ENCODE results near the gene BRD4.

BRD4 gene

GRCh38 chr19:15315101-15315500, 17.2 kb downstream of the BRD4 start:
- H3K27me3 Mint-ChIP-seq, result no peaks in the 10 kb centered on the region
- ATAC-seq (replicated peaks) (no peak), DNase-seq (no peak)
- peaks cover 9 to 32% of the 10 kb centered on the region in 2 donors for H3K36me3 Mint-ChIP-seq
- peaks cover 61 to 93% of the 10 kb centered on the region in 2 donors for H3K4me1 Mint-ChIP-seq
- peak overlapping the region in 1 of 2 donors; percentile 10 for H3K4me3 Mint-ChIP-seq
- H3K27ac Mint-ChIP-seq, result peak overlapping the region; percentile 77
- no peaks in the 10 kb centered on the region for H3K9me3 Mint-ChIP-seq

GRCh38 chr19:15313649-15314279, 18.6 kb downstream of the BRD4 start:
- no peak for ATAC-seq (replicated peaks)

GRCh38 chr19:15307169-15307568, 25.2 kb downstream of the BRD4 start:
- peaks cover 44 to 95% of the 10 kb centered on the region in 2 donors for H3K4me1 Mint-ChIP-seq
- DNase-seq, result no peak
- no peak for ATAC-seq (replicated peaks)
- H3K9me3 Mint-ChIP-seq, result no peaks in the 10 kb centered on the region
- H3K27ac Mint-ChIP-seq, result peak overlapping the region; percentile 61
- no peaks in the 10 kb centered on the region for H3K27me3 Mint-ChIP-seq
- peaks cover 7 to 35% of the 10 kb centered on the region in 2 donors for H3K36me3 Mint-ChIP-seq
- no peak overlapping the region for H3K4me3 Mint-ChIP-seq

More at GRCh38 chr19:15313649-15314279, 18.6 kb downstream of the BRD4 start:
- Mint-ChIP-seq H3K4me1 (peaks cover 59 to 95% of the 10 kb centered on the region in 2 donors), H3K27me3 (no peaks in the 10 kb centered on the region), H3K4me3 (no peak overlapping the region), H3K27ac (peak overlapping the region; percentile 47), H3K36me3 (peaks cover 9 to 36% of the 10 kb centered on the region in 2 donors), H3K9me3 (no peaks in the 10 kb centered on the region)
- no peak for DNase-seq

GRCh38 chr19:15305582-15306334, 26.6 kb downstream of the BRD4 start:
- no peaks in the 10 kb centered on the region for H3K27me3 Mint-ChIP-seq
- DNase-seq (no peak), ATAC-seq (replicated peaks) (no peak)
- no peaks in the 10 kb centered on the region for H3K9me3 Mint-ChIP-seq
- H3K4me3 Mint-ChIP-seq, result no peak overlapping the region
- peak overlapping the region; percentile 37 for H3K27ac Mint-ChIP-seq
- H3K4me1 Mint-ChIP-seq, result peaks cover 48 to 93% of the 10 kb centered on the region in 2 donors
- H3K36me3 Mint-ChIP-seq, result peaks cover 3 to 34% of the 10 kb centered on the region in 2 donors

- peaks cover 6 to 37% of the 10 kb centered on the region in 2 donors for H3K36me3 Mint-ChIP-seq
- H3K27me3 Mint-ChIP-seq, result no peaks in the 10 kb centered on the region
- no peaks in the 10 kb centered on the region for H3K9me3 Mint-ChIP-seq
- H3K4me1 Mint-ChIP-seq, result peaks cover 53 to 95% of the 10 kb centered on the region in 2 donors
- H3K27ac Mint-ChIP-seq, result peak overlapping the region; percentile 37
- ATAC-seq (replicated peaks) (no peak), DNase-seq (no peak)
- H3K4me3 Mint-ChIP-seq, result peak overlapping the region in 1 of 2 donors; percentile 39
Measured at GRCh38 chr19:15304140-15304705, 28.1 kb downstream of the BRD4 start.

- Mint-ChIP-seq H3K4me1 (peaks cover 60 to 96% of the 10 kb centered on the region in 2 donors), H3K9me3 (no peaks in the 10 kb centered on the region), H3K4me3 (no peak overlapping the region), H3K27ac (peak overlapping the region; percentile 73), H3K27me3 (no peaks in the 10 kb centered on the region), H3K36me3 (peaks cover 6 to 41% of the 10 kb centered on the region in 2 donors)
- DNase-seq (no peak), ATAC-seq (replicated peaks) (no peak)
Measured at GRCh38 chr19:15303105-15303780, 29.1 kb downstream of the BRD4 start.

- no peak for DNase-seq
- Mint-ChIP-seq H3K4me3 (peak overlapping the region; percentile 32 to 47), H3K36me3 (peaks cover 15 to 41% of the 10 kb centered on the region in 2 donors), H3K27ac (peak overlapping the region; percentile 86), H3K4me1 (peaks cover 64 to 96% of the 10 kb centered on the region in 2 donors), H3K27me3 (no peaks in the 10 kb centered on the region), H3K9me3 (no peaks in the 10 kb centered on the region)
- ATAC-seq (replicated peaks), result peak; percentile 41 to 43
Measured at GRCh38 chr19:15300533-15301197, 31.7 kb downstream of the BRD4 start.

GRCh38 chr19:15299568-15300409, 32.5 kb downstream of the BRD4 start:
- Mint-ChIP-seq H3K36me3 (peaks cover 15 to 50% of the 10 kb centered on the region in 2 donors), H3K9me3 (no peaks in the 10 kb centered on the region), H3K27me3 (no peaks in the 10 kb centered on the region), H3K4me1 (peaks cover 71 to 98% of the 10 kb centered on the region in 2 donors), H3K4me3 (no peak overlapping the region), H3K27ac (no peak overlapping the region)
- no peak for ATAC-seq (replicated peaks)
- no peak for DNase-seq

GRCh38 chr19:15298847-15299567, 33.3 kb downstream of the BRD4 start:
- ATAC-seq (replicated peaks) (no peak), DNase-seq (no peak)
- Mint-ChIP-seq H3K9me3 (no peaks in the 10 kb centered on the region), H3K27ac (peak overlapping the region; percentile 33), H3K4me3 (peak overlapping the region; percentile 1 to 11), H3K4me1 (peaks cover 72 to 98% of the 10 kb centered on the region in 2 donors), H3K27me3 (no peaks in the 10 kb centered on the region), H3K36me3 (peaks cover 15 to 46% of the 10 kb centered on the region in 2 donors)

- peaks cover 72 to 98% of the 10 kb centered on the region in 2 donors for H3K4me1 Mint-ChIP-seq
- H3K4me3 Mint-ChIP-seq, result peak overlapping the region in 1 of 2 donors; percentile 9
- no peaks in the 10 kb centered on the region for H3K9me3 Mint-ChIP-seq
- H3K27me3 Mint-ChIP-seq, result no peaks in the 10 kb centered on the region
- peak overlapping the region; percentile 72 for H3K27ac Mint-ChIP-seq
- DNase-seq, result no peak
- peak in 1 of 2 donors; percentile 27 for ATAC-seq (replicated peaks)
- peaks cover 15 to 47% of the 10 kb centered on the region in 2 donors for H3K36me3 Mint-ChIP-seq
Measured at GRCh38 chr19:15297416-15298224, 34.7 kb downstream of the BRD4 start.

GRCh38 chr19:15296841-15297415, 35.4 kb downstream of the BRD4 start:
- Mint-ChIP-seq H3K9me3 (no peaks in the 10 kb centered on the region), H3K27ac (peak overlapping the region; percentile 72), H3K4me3 (peak overlapping the region in 1 of 2 donors; percentile 9), H3K27me3 (no peaks in the 10 kb centered on the region), H3K36me3 (peaks cover 15 to 47% of the 10 kb centered on the region in 2 donors), H3K4me1 (peaks cover 71 to 98% of the 10 kb centered on the region in 2 donors)
- DNase-seq, result no peak
- ATAC-seq (replicated peaks), result no peak

- Mint-ChIP-seq H3K27ac (no peak overlapping the region), H3K4me3 (no peak overlapping the region)
Measured at GRCh38 chr19:15296353-15296752, 36.0 kb downstream of the BRD4 start.

More at GRCh38 chr19:15296353-15296752, 36.0 kb downstream of the BRD4 start:
- no peaks in the 10 kb centered on the region for H3K27me3 Mint-ChIP-seq
- DNase-seq, result no peak
- peaks cover 74 to 100% of the 10 kb centered on the region in 2 donors for H3K4me1 Mint-ChIP-seq
- peaks cover 15 to 47% of the 10 kb centered on the region in 2 donors for H3K36me3 Mint-ChIP-seq
- H3K9me3 Mint-ChIP-seq, result no peaks in the 10 kb centered on the region
- no peak for ATAC-seq (replicated peaks)
